B cell (primary cell): ENCODE measurements around the gene S100A10. TPM values are rescaled to one million over a fixed set of nuclear protein-coding genes. Genes with fewer than 3 reads are reported as not detected.

Experiments
- ATAC-seq: fragments of 200-7000 bp; cut with Tn5 transposase; one replicate; pipeline ENCODE4 v1.10.0; 2021; ENCODE audit warnings: low read depth, mild to moderate bottlenecking, moderate number of reproducible peaks, moderate library complexity
- CTCF ChIA-PET: fragments of 350-600 bp; sonication (Branson Sonifier 250); formaldehyde crosslinking; loops from one replicate; lab custom pipeline; 2021; ENCODE audit warnings: antibody characterized with exemption, inconsistent platforms; lab: Charles Lee
- POLR2A ChIA-PET: fragments of 350-600 bp; sonication (Branson Sonifier 250); formaldehyde crosslinking; loops from one replicate; lab custom pipeline; 2021; ENCODE audit warnings: antibody characterized with exemption; lab: Charles Lee
- DNase-seq: peaks from one replicate; pipeline ENCODE4 v3.0.0; 2013
- H2AFZ ChIP-seq: 2 replicates; pipeline ENCODE4 v1.6.1; 2012; ENCODE audit warnings: mild to moderate bottlenecking, low read depth, low read length; ENCODE audit not compliant: insufficient read depth, poor library complexity, severe bottlenecking
- H3K27ac ChIP-seq, 2 donors: 1 replicate in 1 of 2; 2 replicates in 1 of 2; pipeline ENCODE4 v1.5.1; 2012 to 2013; ENCODE audit warnings: low read length in 2 of 2, mild to moderate bottlenecking in 2 of 2, moderate library complexity in 1 of 2
- H3K27me3 ChIP-seq, 4 experiments: fragments of 200-600 bp in 1 of 4; sonication (generic) in 1 of 4; replicated peaks in 1 of 4; 1 replicate in 2 of 4; 2 replicates in 2 of 4; pipeline versions ENCODE4 v1.6.1 to v1.7.0; 2013 to 2016; ENCODE audit warnings: low read length in 3 of 4, mild to moderate bottlenecking in 2 of 4, mixed read lengths in 1 of 4, moderate library complexity in 1 of 4; ENCODE audit not compliant: insufficient read depth in 4 of 4, control insufficient read depth in 3 of 4; ENCODE audit errors: control extremely low read depth in 1 of 4
- H3K36me3 ChIP-seq, 2 experiments: replicated peaks in 1 of 2; 1 replicate in 1 of 2; 2 replicates in 1 of 2; pipeline versions ENCODE4 v1.6.1 to v1.7.1; 2013; ENCODE audit warnings: low read length in 1 of 2; ENCODE audit not compliant: insufficient read depth in 2 of 2, control insufficient read depth in 1 of 2; ENCODE audit errors: control extremely low read depth in 1 of 2, extremely low read depth in 1 of 2
- H3K4me1 ChIP-seq, 2 donors: fragments of 200-600 bp in 1 of 2; sonication (generic) in 1 of 2; 1 replicate in 1 of 2; 2 replicates in 1 of 2; pipeline versions ENCODE4 v1.5.1 to v1.6.1; 2013 to 2017; ENCODE audit warnings: low read length in 2 of 2; ENCODE audit not compliant: control insufficient read depth in 2 of 2, insufficient read depth in 2 of 2
- H3K4me2 ChIP-seq: replicated peaks from 2 replicates; pipeline ENCODE3; 2012; ENCODE audit warnings: mild to moderate bottlenecking, low read depth, low read length; ENCODE audit not compliant: poor library complexity, severe bottlenecking
- H3K4me3 ChIP-seq, 5 experiments: fragments of 200-600 bp in 1 of 5; sonication (generic) in 1 of 5; 1 replicate in 3 of 5; 2 replicates in 2 of 5; pipeline versions ENCODE4 v1.5.1 to v1.7.0; 2011 to 2016; ENCODE audit warnings: low read length in 4 of 5, mild to moderate bottlenecking in 4 of 5, low read depth in 2 of 5, control low read depth in 1 of 5, moderate library complexity in 1 of 5; ENCODE audit not compliant: insufficient read depth in 1 of 5; ENCODE audit errors: control extremely low read depth in 1 of 5, extremely low read depth in 1 of 5
- H3K79me2 ChIP-seq: fragments of 200-600 bp; sonication (generic); one replicate; pipeline ENCODE4 v1.6.0; 2016; ENCODE audit warnings: low read length; ENCODE audit not compliant: control insufficient read depth, insufficient read depth
- H3K9ac ChIP-seq: fragments of 200-600 bp; sonication (generic); 2 replicates; pipeline ENCODE4 v1.6.1; 2017; ENCODE audit warnings: mild to moderate bottlenecking, low read length, moderate library complexity
- H3K9me3 ChIP-seq, 3 donors: one replicate each; pipeline versions ENCODE4 v1.6.1 to v1.7.1; 2013; ENCODE audit warnings: low read length in 2 of 3; ENCODE audit not compliant: control insufficient read depth in 2 of 3, insufficient read depth in 1 of 3; ENCODE audit errors: control extremely low read depth in 1 of 3
- H4K20me1 ChIP-seq: 2 replicates; pipeline ENCODE4 v1.6.0; 2012; ENCODE audit warnings: mild to moderate bottlenecking, low read length; ENCODE audit not compliant: insufficient read depth, control insufficient read depth, poor library complexity, severe bottlenecking
- H3K27ac Mint-ChIP-seq: one replicate; pipeline ENCODE4 v1.8.0; 2021; ENCODE audit warnings: mixed read lengths
- H3K27me3 Mint-ChIP-seq: one replicate; pipeline ENCODE4 v1.8.0; 2021; ENCODE audit warnings: mixed read lengths
- H3K4me1 Mint-ChIP-seq: one replicate; pipeline ENCODE4 v1.8.0; 2021; ENCODE audit warnings: mixed read lengths
- H3K4me3 Mint-ChIP-seq: one replicate; pipeline ENCODE4 v1.8.0; 2021; ENCODE audit warnings: mixed read lengths
- H3K9me3 Mint-ChIP-seq: one replicate; pipeline ENCODE4 v1.8.0; 2022; ENCODE audit warnings: mixed read lengths; ENCODE audit not compliant: insufficient read depth
- EZH2 ChIP-seq: IDR thresholded peaks from 2 replicates; pipeline ENCODE4 v1.6.1; 2012; ENCODE audit warnings: borderline replicate concordance, low read depth, mild to moderate bottlenecking, moderate library complexity, low read length; ENCODE audit not compliant: insufficient read depth, poor library complexity, severe bottlenecking
- WGBS: methylation state at CpG from one replicate; pipeline ENCODE4 v1.1.5; 2013; ENCODE audit warnings: missing lambda C conversion rate; ENCODE audit not compliant: insufficient coverage; 5-methylcytosine and 5-hydroxymethylcytosine counted together
- intact Hi-C: fragments of 100-400 bp; cut with micrococcal nuclease; formaldehyde crosslinking; loops from one replicate; pipeline ENCODE4 v1.10.0; 2022
- polyA plus RNA-seq: library from polyadenylated mRNA; depleted of rRNA; stranded (reverse); fragments of >200 nt; gene quantifications from 2 replicates; pipeline ENCODE4 v1.2.3, GENCODE V29; 2012
- total RNA-seq, 2 donors: library from RNA; stranded (reverse); fragments of 120-200 nt in 1 of 2; gene quantifications; 1 replicate in 1 of 2; 2 replicates in 1 of 2; pipeline versions ENCODE4 v1.2.3 to v1.2.4, GENCODE V29; 2013 to 2022
- TF ChIP-seq, protein P1 (sequence below): fragments of 200-600 bp; IDR thresholded peaks from one replicate; pipeline ENCODE4 v1.8.0; 2022; ENCODE audit warnings: antibody characterized with exemption, mild to moderate bottlenecking

S100A10 gene
- total and polyA plus RNA-seq, 2 donors (not counting 1 experiment from before 2014, with no cell fraction given), result 38.0 to 47.1 TPM

DNA sequence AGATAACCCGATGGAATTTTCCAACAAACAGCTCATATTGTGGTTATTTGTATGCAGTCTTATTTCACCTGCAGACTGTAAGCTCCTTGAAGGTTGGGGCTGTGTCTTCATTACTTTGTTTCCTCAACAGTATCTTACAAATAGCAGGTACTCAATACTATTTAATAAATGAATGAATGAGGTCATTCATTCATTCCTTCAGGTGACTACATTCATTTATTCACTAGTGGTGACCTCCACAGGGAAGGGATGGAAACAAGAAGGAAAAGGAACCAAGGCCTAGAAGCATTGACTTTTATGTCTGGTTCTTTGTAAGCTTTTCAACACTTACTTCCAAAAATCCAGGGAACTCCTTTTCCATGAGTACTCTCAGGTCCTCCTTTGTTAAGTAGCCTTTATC lies 7.9 kb downstream of the S100A10 start:
- Histone ChIP-seq H3K4me3 (no peak overlapping the region), H3K27ac (no peak overlapping the region), H3K4me1 (peaks cover 4 to 9% of the 10 kb centered on the region in 2 donors), H3K9me3 (no peaks in the 10 kb centered on the region), H3K79me2 (no peaks in the 10 kb centered on the region), H3K36me3 (peaks cover 0 to 42% of the 10 kb centered on the region in 2 experiments), H3K27me3 (no peaks in the 10 kb centered on the region), H3K9ac (no peak overlapping the region), H4K20me1 (peaks cover 17% of the 10 kb centered on the region), H3K4me2 (no peak overlapping the region), H2AFZ (no peak overlapping the region)
- Mint-ChIP-seq H3K27me3 (no peaks in the 10 kb centered on the region), H3K4me3 (no peak overlapping the region), H3K27ac (no peak overlapping the region), H3K9me3 (no peaks in the 10 kb centered on the region), H3K4me1 (peaks cover 19% of the 10 kb centered on the region)
- WGBS, result no CpG with 5 or more reads among the region's 1 CpG
- intact Hi-C loops, result no loop called here
- TF ChIP-seq, protein P1, sequence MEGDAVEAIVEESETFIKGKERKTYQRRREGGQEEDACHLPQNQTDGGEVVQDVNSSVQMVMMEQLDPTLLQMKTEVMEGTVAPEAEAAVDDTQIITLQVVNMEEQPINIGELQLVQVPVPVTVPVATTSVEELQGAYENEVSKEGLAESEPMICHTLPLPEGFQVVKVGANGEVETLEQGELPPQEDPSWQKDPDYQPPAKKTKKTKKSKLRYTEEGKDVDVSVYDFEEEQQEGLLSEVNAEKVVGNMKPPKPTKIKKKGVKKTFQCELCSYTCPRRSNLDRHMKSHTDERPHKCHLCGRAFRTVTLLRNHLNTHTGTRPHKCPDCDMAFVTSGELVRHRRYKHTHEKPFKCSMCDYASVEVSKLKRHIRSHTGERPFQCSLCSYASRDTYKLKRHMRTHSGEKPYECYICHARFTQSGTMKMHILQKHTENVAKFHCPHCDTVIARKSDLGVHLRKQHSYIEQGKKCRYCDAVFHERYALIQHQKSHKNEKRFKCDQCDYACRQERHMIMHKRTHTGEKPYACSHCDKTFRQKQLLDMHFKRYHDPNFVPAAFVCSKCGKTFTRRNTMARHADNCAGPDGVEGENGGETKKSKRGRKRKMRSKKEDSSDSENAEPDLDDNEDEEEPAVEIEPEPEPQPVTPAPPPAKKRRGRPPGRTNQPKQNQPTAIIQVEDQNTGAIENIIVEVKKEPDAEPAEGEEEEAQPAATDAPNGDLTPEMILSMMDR, result no peak
- no peak for TF ChIP-seq EZH2
- CTCF ChIA-PET, result interaction anchor here (1.3 to 12.0 kb wide), 5 partner anchors 10 to 92 kb away, joined by 3 to 138 read pairs (median 3); no protein-coding TSS in a partner anchor
- POLR2A ChIA-PET, result no interaction called here
- no peak for DNase-seq
- ATAC-seq, result no peak

DNA sequence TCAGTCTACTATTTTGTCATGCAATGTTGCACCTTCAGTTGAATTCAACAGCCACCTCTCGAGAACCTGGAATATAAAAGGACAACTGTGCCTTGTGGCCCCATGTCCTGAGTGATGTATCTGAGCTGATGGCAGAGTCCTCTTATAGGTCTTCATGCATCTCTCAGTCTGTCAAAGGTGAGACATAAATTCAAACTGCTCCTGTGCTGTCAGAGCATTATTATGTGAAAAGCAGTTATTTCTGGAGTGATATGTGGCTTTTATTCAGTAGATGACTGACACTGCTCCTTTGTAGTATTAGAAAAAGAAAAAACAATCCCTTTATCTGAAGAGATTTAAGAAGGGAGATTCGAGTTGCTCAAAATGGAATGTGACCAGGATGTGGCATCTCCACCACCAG lies 8.4 kb downstream of the S100A10 start:
- no peak for ATAC-seq

More for the DNA sequence above, 8.4 kb downstream of the S100A10 start:
- 91% methylated on average over 1 of the region's 2 CpGs for WGBS
- Histone ChIP-seq H3K4me3 (no peak overlapping the region), H3K27me3 (no peaks in the 10 kb centered on the region), H3K79me2 (no peaks in the 10 kb centered on the region), H3K4me2 (no peak overlapping the region), H3K9me3 (no peaks in the 10 kb centered on the region), H3K27ac (no peak overlapping the region), H3K36me3 (peaks cover 0 to 42% of the 10 kb centered on the region in 2 experiments), H2AFZ (no peak overlapping the region), H3K4me1 (peaks cover 4 to 9% of the 10 kb centered on the region in 2 donors), H3K9ac (no peak overlapping the region), H4K20me1 (peaks cover 12% of the 10 kb centered on the region)
- H3K4me1 Mint-ChIP-seq, result peaks cover 19% of the 10 kb centered on the region
- H3K4me3 Mint-ChIP-seq, result no peak overlapping the region
- H3K9me3 Mint-ChIP-seq, result no peaks in the 10 kb centered on the region
- DNase-seq, result no peak
- no peaks in the 10 kb centered on the region for H3K27me3 Mint-ChIP-seq
- TF ChIP-seq, protein P1, result no peak
- no peak for TF ChIP-seq EZH2
- ChIA-PET POLR2A (no interaction called here), CTCF (interaction anchor here (1.3 to 12.0 kb wide), 5 partner anchors 9 to 91 kb away, joined by 3 to 138 read pairs (median 4); no protein-coding TSS in a partner anchor)
- intact Hi-C loops, result no loop called here
- no peak overlapping the region for H3K27ac Mint-ChIP-seq
